GM21528 (cell line): ENCODE results near the gene PRDX5.

Source experiments
- ATAC-seq: cut with Tn5 transposase; IDR thresholded peaks from one replicate; pipeline ENCODE4 v1.9.1; 2021; ENCODE audit warnings: mild to moderate bottlenecking, moderate library complexity; ENCODE audit not compliant: unreplicated experiment, low FRiP score

Gene PRDX5

GRCh38 chr11:64289002-64289564 lies 28.8 kb upstream of the PRDX5 start:
- no peak for ATAC-seq

GRCh38 chr11:64290352-64291261 lies 27.3 kb upstream of the PRDX5 start:
- no peak for ATAC-seq

- no peak for ATAC-seq
These were observed 26.6 kb upstream of the PRDX5 start, which contains the start of gene KCNK4 for GRCh38 chr11:64291262-64291751. TSS of gene KCNK4 (plus strand) at chr11:64291302. CDS start at chr11:64293019, 1,717 bp downstream.

- no peak for ATAC-seq
These were observed 26.0 kb upstream of the PRDX5 start for GRCh38 chr11:64291752-64292459.

- ATAC-seq = no peak
These were observed 25.3 kb upstream of the PRDX5 start for GRCh38 chr11:64292460-64293254.

- no peak for ATAC-seq
These were observed 23.1 kb upstream of the PRDX5 start for GRCh38 chr11:64294774-64295173.

- ATAC-seq = no peak
These were observed 22.2 kb upstream of the PRDX5 start for GRCh38 chr11:64295760-64296159.

GRCh38 chr11:64296236-64296635 lies 21.7 kb upstream of the PRDX5 start:
- ATAC-seq = no peak

GRCh38 chr11:64296830-64297698 lies 20.9 kb upstream of the PRDX5 start:
- ATAC-seq = no peak

GRCh38 chr11:64297699-64298358 lies 20.1 kb upstream of the PRDX5 start:
- ATAC-seq = no peak

GRCh38 chr11:64298966-64299846 lies 18.7 kb upstream of the PRDX5 start:
- ATAC-seq = no peak

GRCh38 chr11:64299847-64300648 lies 17.9 kb upstream of the PRDX5 start, which contains the start of gene CATSPERZ:
TSS of gene CATSPERZ (plus strand) at chr11:64300358. CDS start at chr11:64300411, 53 bp downstream.
- ATAC-seq = no peak

GRCh38 chr11:64303109-64304031 lies 14.6 kb upstream of the PRDX5 start:
- ATAC-seq = no peak

- no peak for ATAC-seq
These were observed 13.9 kb upstream of the PRDX5 start for GRCh38 chr11:64304032-64304315.

GRCh38 chr11:64304316-64305072 lies 13.4 kb upstream of the PRDX5 start:
- ATAC-seq = peak; percentile 30
